HK-2 (cell line): ENCODE results near the gene GDI2.
"Not testable (repeated sequence)": the region's sequence is repeated elsewhere in the genome, so short reads cannot be mapped to it uniquely, and the experiment has no call there.

Source experiments
- DNase-seq: peaks from one replicate; pipeline ENCODE4 v3.0.0-alpha.2; 2018; ENCODE audit not compliant: unreplicated experiment

The GDI2 gene

DNA sequence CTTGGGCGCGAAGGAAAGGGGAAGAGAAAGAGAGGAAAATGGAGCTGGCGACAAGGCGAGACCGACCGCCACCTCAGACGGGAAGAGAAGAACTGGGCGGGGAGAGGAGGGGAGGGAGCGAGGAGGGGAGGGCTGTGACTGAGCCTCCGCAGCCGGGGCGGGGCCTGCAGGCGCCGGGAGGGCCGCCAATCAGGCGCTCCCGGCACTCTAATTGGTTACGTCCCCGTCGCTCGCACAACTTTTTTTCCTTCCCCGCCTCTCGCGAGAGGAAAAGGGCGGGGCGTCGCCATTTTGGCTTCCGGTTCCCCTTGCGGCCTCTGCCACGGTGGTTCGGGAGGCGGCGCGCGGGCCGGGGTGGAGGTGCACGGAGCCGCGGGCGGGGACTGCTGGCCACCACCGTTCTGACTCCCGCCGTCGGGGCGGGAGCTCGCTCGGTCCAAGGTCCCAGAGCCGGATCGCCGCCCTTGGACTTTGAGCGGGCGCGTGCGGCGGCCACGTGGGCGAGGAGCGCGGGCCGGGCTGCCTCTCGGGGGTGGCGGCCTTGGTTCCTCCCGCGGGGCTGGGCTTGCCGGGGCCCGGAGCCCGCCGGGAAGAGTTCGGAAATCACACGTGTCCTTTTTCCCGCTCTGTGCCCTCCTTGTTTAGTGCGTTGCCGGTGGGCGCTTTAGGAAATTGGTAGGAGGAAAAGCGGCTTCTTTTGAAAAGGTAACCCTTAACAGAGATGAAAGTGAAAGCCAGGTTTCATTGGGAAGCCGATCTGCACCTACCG is at the start of gene GDI2:
GDI2 (minus strand) TSS at position 94 of the 769 bp plus-strand sequence. CDS start 176 bp downstream, outside the sequence.
- DNase-seq = peak; percentile 90

- DNase-seq = no peak
Measured at GRCh38 chr10:5862360-5862961, 49.2 kb upstream of the GDI2 start.

DNA sequence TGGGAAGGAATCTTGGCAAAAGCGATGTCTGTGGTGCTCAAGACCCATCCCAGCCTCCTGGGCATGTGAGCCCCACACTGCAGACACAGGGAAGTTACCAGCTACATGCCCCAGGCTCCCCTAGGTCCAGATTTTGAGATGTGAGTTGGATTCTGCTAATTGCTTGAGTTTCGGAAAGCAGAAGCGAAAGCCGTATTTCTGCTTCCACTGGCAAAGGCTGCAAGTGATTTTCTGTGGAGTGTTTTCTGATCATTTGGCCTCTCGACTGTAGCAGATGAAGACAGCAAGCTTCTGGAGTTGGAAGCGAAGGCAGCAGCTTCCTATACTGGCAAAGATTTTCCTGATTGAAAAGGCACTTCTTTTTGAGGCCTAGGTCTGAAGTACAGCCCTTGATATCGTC is 46.8 kb upstream of the GDI2 start:
- DNase-seq = no peak

DNA sequence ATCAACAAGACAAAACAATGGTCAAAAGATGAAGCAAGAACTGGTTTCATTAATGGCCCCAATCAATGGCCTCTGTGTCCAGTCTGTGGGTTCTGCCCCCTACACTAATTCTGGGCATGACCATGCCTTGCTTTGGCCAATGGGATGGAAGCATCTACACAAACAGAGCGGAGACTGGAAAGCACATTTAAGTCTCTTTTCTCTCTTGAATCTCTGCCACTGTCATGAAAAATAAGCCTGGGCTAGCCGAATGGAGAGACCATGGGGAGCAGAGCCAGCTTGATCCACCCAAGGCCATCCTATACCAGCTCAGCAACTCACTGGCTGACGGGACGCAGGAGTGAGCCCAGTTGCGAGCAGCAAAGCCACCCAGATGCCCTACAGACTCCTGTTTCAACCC is 45.6 kb upstream of the GDI2 start:
- no peak for DNase-seq

- no peak for DNase-seq
Measured at GRCh38 chr10:5856701-5857004, 43.4 kb upstream of the GDI2 start.

- DNase-seq = no peak
Measured at GRCh38 chr10:5855979-5856700, 42.9 kb upstream of the GDI2 start.

DNA sequence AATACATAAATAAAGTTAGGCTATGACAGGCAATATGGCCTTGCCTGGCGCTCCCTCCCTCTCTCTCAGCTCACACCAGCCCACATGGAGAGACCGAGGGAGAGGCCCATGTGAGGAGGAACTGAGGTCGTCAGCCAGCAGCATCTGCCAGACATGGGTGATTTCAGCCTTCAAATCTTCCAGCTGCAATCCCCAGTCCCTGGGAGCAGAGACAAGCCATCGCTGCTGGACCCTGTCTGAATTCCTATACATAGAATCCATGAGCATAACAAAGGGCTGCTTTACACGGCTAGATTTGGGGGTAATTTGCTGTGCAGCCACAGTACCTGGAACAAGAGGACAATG is 40.9 kb upstream of the GDI2 start:
- no peak for DNase-seq

GRCh38 chr10:5846667-5847066 is 33.4 kb upstream of the GDI2 start:
- not testable (repeated sequence) for DNase-seq

GRCh38 chr10:5844345-5845055 is 31.3 kb upstream of the GDI2 start:
- DNase-seq = no peak

GRCh38 chr10:5843686-5844344 is 30.6 kb upstream of the GDI2 start:
- no peak for DNase-seq

DNA sequence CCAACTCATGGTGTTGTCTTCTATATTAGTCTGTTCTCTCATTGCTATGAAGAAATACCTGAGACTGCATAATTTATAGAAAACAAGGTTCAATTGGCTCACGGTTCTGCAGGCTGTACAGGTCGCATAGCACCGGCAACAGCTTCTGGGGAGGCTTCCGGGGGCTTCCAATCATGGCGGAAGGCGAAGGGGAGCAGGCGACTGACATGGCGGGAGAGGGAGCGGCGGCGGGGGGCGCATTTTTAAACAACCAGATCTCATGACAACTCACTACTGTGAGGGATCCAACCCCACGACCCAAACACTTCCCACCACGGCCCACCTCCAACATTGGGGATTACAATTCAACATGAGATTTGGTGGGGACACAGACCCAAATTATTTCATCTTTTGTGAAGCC is 28.7 kb upstream of the GDI2 start:
- DNase-seq = no peak

- DNase-seq = no peak
Measured at GRCh38 chr10:5840314-5841307, 27.4 kb upstream of the GDI2 start.

DNA sequence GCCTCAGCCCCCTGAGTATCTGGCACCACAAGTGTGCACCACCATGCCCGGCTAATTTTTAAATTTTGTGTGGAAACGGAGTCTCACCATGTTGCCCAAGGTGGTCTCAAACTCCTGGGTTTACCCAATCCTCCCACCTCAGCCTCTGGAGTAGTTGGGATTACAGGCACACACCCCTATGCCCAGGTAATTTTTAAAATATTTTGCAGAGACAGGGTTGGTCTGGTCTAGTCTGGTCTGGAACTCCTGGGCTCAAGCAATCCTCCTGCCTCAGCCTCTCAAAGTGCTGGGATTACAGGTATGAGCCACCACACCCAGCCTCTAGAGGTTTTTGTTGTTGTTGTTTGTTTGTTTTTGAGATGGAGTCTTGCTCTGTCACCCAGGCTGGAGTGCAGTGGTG is 22.9 kb upstream of the GDI2 start:
- not testable (repeated sequence) for DNase-seq

- no peak for DNase-seq
Measured at GRCh38 chr10:5835446-5836095, 22.3 kb upstream of the GDI2 start.

- DNase-seq = no peak
Measured at GRCh38 chr10:5833814-5834213, 20.6 kb upstream of the GDI2 start.

DNA sequence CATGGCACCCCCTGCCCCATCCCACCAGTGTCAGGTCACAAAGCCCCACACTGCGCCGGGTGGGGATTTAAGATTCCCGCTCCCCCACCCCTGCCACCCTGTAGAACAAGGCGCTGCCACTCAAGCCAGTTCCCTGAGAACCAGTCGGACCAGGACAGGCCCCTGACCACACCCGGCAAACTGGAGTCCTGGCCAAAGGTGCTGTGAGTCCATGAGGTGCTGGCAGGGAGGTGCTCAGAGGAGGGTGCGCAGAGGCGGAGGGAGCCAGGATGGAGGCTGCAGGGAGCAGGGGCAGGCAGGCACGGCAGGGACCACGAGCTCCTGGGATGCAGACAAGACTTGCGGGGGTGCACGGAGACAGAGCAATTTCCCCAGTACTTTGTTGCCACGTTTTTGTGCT is 19.7 kb upstream of the GDI2 start:
- DNase-seq = no peak

DNA sequence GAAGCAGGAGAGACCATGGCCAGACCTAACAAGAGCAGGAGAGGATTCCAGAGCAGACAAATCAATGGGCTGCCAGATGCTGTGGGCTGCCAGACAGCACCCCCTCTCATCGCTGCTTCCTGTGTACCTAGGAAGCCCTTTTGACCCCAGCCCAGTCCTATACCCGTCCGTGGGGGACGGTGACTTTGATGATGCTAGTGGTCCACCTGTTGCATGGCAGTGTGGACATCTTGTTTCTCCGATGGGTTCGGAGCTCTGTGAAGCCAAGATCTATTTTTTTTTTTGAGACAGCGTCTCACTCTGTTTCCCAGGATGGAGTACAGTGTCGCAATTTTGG is 18.2 kb upstream of the GDI2 start:
- no peak for DNase-seq

DNA sequence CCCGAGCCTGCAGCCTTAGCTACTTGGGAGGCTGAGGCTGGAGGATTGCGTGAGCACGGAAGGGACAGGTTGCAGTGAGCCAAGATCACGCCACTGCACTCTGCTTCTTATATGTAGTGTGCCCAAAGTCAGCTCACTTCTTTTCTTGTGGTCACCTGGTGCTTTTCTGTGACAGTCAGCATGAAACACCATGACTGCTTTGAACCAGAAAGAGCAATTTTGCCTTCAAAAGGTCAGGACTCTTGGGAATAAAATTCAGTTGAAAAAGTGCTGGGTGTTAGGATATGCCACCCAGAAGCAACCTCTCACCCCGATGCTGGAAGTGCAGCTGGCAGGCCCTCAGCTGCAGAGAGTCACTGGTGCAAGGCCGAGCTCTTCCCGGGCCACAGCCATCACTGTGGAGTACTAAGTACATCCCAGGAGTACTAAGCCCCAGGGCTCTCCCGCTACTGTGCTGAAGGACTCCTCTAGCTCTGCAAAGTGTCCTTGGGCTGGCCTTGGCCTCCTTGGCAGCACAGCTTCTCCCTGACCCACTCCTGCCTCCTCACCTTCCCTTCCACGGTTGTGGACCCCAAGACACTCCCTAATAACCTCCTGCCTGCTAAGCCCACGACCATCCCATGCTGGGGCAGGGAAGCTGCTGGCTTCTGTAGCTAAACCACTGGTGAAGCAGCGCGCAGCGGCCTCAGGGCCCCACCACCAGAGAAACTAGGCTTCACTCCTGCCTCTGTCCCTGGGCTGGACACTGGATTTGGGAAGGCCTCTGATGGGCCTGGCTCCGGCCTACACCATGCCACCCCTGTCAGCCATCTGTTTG is 17.6 kb upstream of the GDI2 start:
- DNase-seq = no peak

- no peak for DNase-seq
Measured at GRCh38 chr10:5829267-5829666, 16.0 kb upstream of the GDI2 start.

GRCh38 chr10:5828725-5829124 is 15.5 kb upstream of the GDI2 start:
- no peak for DNase-seq
